HG03575 (cell line): ENCODE data around the gene NUP93.
"Not testable (repeated sequence)": the region's sequence is repeated elsewhere in the genome, so short reads cannot be mapped to it uniquely, and the experiment has no call there.

Experiments used
- ATAC-seq: cut with Tn5 transposase; IDR thresholded peaks from one replicate; pipeline ENCODE4 v1.9.1; 2021; ENCODE audit not compliant: unreplicated experiment, insufficient number of reproducible peaks, low FRiP score; ENCODE audit errors: extremely low read depth

Gene NUP93

GRCh38 chr16:56708525-56709442, 21.1 kb upstream of the NUP93 start:
- no peak for ATAC-seq

GRCh38 chr16:56709443-56710040, 20.4 kb upstream of the NUP93 start:
- no peak for ATAC-seq

GRCh38 chr16:56710181-56710737, 19.7 kb upstream of the NUP93 start:
- ATAC-seq: no peak

- ATAC-seq: no peak
Measured at GRCh38 chr16:56711862-56712261, 18.1 kb upstream of the NUP93 start.

- ATAC-seq: no peak
Measured at GRCh38 chr16:56713794-56714193, 16.1 kb upstream of the NUP93 start.

- ATAC-seq: no peak
Measured at GRCh38 chr16:56715126-56715525, 14.8 kb upstream of the NUP93 start.

GRCh38 chr16:56716761-56717160, 13.2 kb upstream of the NUP93 start:
- no peak for ATAC-seq

- not testable (repeated sequence) for ATAC-seq
Measured at GRCh38 chr16:56717532-56717931, 12.4 kb upstream of the NUP93 start.

GRCh38 chr16:56722200-56722842, 7.6 kb upstream of the NUP93 start:
- ATAC-seq: no peak

- no peak for ATAC-seq
Measured at GRCh38 chr16:56724191-56724590, 5.7 kb upstream of the NUP93 start.

GRCh38 chr16:56726283-56726682, 3.6 kb upstream of the NUP93 start:
- no peak for ATAC-seq

- ATAC-seq: no peak
Measured at GRCh38 chr16:56726926-56727325, 3.0 kb upstream of the NUP93 start.

GRCh38 chr16:56728027-56728426, 1.9 kb upstream of the NUP93 start:
- no peak for ATAC-seq

GRCh38 chr16:56728980-56729734, 772 bp upstream of the NUP93 start:
- ATAC-seq: no peak

GRCh38 chr16:56732366-56732765, 2.4 kb downstream of the NUP93 start:
- ATAC-seq: peak; percentile 41

- ATAC-seq: peak; percentile 28
Measured at GRCh38 chr16:56732832-56733231, 2.9 kb downstream of the NUP93 start.

- no peak for ATAC-seq
Measured at GRCh38 chr16:56734429-56734828, 4.5 kb downstream of the NUP93 start.

- ATAC-seq: no peak
Measured at GRCh38 chr16:56736476-56736875, 6.5 kb downstream of the NUP93 start.

GRCh38 chr16:56737539-56737938, 7.6 kb downstream of the NUP93 start:
- no peak for ATAC-seq
